Astrocyte (in vitro differentiated cells and primary cell): ENCODE data around the gene LRPAP1.

Experiments used
- EZH2 ChIP-seq: IDR thresholded peaks from 2 replicates; pipeline ENCODE4 v1.6.1; 2012; ENCODE audit warnings: mild to moderate bottlenecking, low read length, inconsistent platforms; ENCODE audit not compliant: insufficient read depth
- TF ChIP-seq, protein P1 (sequence below): IDR thresholded peaks from 2 replicates; pipeline ENCODE4 v1.5.1; 2011; ENCODE audit warnings: low read depth, mild to moderate bottlenecking, inconsistent platforms, low read length, moderate library complexity; ENCODE audit not compliant: insufficient read depth

GRCh38 chr4:3489451-3489962, 42.7 kb downstream of the LRPAP1 start:
- TF ChIP-seq, protein P1, sequence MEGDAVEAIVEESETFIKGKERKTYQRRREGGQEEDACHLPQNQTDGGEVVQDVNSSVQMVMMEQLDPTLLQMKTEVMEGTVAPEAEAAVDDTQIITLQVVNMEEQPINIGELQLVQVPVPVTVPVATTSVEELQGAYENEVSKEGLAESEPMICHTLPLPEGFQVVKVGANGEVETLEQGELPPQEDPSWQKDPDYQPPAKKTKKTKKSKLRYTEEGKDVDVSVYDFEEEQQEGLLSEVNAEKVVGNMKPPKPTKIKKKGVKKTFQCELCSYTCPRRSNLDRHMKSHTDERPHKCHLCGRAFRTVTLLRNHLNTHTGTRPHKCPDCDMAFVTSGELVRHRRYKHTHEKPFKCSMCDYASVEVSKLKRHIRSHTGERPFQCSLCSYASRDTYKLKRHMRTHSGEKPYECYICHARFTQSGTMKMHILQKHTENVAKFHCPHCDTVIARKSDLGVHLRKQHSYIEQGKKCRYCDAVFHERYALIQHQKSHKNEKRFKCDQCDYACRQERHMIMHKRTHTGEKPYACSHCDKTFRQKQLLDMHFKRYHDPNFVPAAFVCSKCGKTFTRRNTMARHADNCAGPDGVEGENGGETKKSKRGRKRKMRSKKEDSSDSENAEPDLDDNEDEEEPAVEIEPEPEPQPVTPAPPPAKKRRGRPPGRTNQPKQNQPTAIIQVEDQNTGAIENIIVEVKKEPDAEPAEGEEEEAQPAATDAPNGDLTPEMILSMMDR = no peak
- no peak for TF ChIP-seq EZH2
